Activated naive CD4-positive, alpha-beta T cell treated with anti-CD3 and anti-CD28 coated beads for 36 hours (primary cell): ENCODE measurements around the gene LDLRAD2. TPM values are rescaled to one million over a fixed set of nuclear protein-coding genes. Genes with fewer than 3 reads are reported as not detected.

Experiments used
- CTCF ChIA-PET: fragments of 350-600 bp; sonication (Branson Sonifier 250); formaldehyde crosslinking; loops from one replicate; lab custom pipeline; 2021; ENCODE audit warnings: antibody characterized with exemption; lab: Charles Lee
- DNase-seq: peaks from one replicate; pipeline ENCODE4 v3.0.0-alpha.2; 2020
- H3K27ac Mint-ChIP-seq: one replicate; pipeline ENCODE4 v1.8.0; 2021; ENCODE audit warnings: mild to moderate bottlenecking, mixed read lengths
- H3K27me3 Mint-ChIP-seq: one replicate; pipeline ENCODE4 v1.8.0; 2021; ENCODE audit warnings: low read depth, mixed read lengths
- H3K36me3 Mint-ChIP-seq: one replicate; pipeline ENCODE4 v1.8.0; 2021; ENCODE audit warnings: low read depth, mixed read lengths
- H3K4me1 Mint-ChIP-seq: one replicate; pipeline ENCODE4 v1.8.0; 2021; ENCODE audit warnings: low read depth, mixed read lengths
- H3K4me3 Mint-ChIP-seq: one replicate; pipeline ENCODE4 v1.8.0; 2021; ENCODE audit warnings: mild to moderate bottlenecking, moderate library complexity, mixed read lengths
- H3K9me3 Mint-ChIP-seq: one replicate; pipeline ENCODE4 v1.8.0; 2021; ENCODE audit warnings: mixed read lengths
- intact Hi-C: fragments of 100-400 bp; cut with micrococcal nuclease; formaldehyde crosslinking; loops from one replicate; pipeline ENCODE4 v1.15.1; 2023
- total RNA-seq, 2 experiments: library from RNA; stranded (reverse); gene quantifications; one replicate each; pipeline ENCODE4 v1.2.3, GENCODE V29; 2021

Gene LDLRAD2
- total RNA-seq, 2 experiments from 2014 or later = not detected

DNA sequence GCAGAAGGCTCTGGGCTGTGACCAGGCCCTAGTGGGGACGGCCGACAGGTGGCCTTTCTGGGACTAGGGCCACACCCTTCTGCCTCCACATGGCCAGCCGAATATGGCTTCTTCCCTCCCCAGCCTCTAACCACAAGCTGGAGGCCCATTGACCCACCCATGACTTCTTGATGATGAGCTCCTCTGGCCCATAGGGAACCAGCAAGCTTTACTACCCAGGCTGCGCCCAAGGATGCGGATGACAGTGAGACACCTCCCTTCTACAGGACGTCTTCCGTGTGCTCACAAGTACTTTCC lies 41.0 kb downstream of the LDLRAD2 start:
- no peaks in the 10 kb centered on the region for H3K27me3 Mint-ChIP-seq
- H3K4me3 Mint-ChIP-seq = no peak overlapping the region
- no peak overlapping the region for H3K27ac Mint-ChIP-seq
- CTCF ChIA-PET = no interaction called here
- intact Hi-C loops = no loop called here
- no peaks in the 10 kb centered on the region for H3K36me3 Mint-ChIP-seq
- DNase-seq = no peak
- no peaks in the 10 kb centered on the region for H3K9me3 Mint-ChIP-seq
- no peaks in the 10 kb centered on the region for H3K4me1 Mint-ChIP-seq

GRCh38 chr1:21854090-21854750 lies 42.2 kb downstream of the LDLRAD2 start:
- Mint-ChIP-seq H3K36me3 (no peaks in the 10 kb centered on the region), H3K27me3 (no peaks in the 10 kb centered on the region), H3K4me1 (no peaks in the 10 kb centered on the region), H3K9me3 (no peaks in the 10 kb centered on the region), H3K4me3 (no peak overlapping the region), H3K27ac (no peak overlapping the region)
- intact Hi-C loops = no loop called here
- no peak for DNase-seq
- CTCF ChIA-PET = no interaction called here

GRCh38 chr1:21854751-21855131 lies 42.7 kb downstream of the LDLRAD2 start:
- intact Hi-C loops = no loop called here
- no peaks in the 10 kb centered on the region for H3K4me1 Mint-ChIP-seq
- H3K36me3 Mint-ChIP-seq = no peaks in the 10 kb centered on the region
- no peaks in the 10 kb centered on the region for H3K9me3 Mint-ChIP-seq
- H3K27ac Mint-ChIP-seq = no peak overlapping the region
- no peak for DNase-seq
- no peaks in the 10 kb centered on the region for H3K27me3 Mint-ChIP-seq
- CTCF ChIA-PET = no interaction called here
- no peak overlapping the region for H3K4me3 Mint-ChIP-seq

- Mint-ChIP-seq H3K4me1 (no peaks in the 10 kb centered on the region), H3K4me3 (no peak overlapping the region), H3K27me3 (no peaks in the 10 kb centered on the region), H3K9me3 (no peaks in the 10 kb centered on the region), H3K27ac (no peak overlapping the region), H3K36me3 (no peaks in the 10 kb centered on the region)
- CTCF ChIA-PET = no interaction called here
- intact Hi-C loops = no loop called here
- no peak for DNase-seq
These were observed 43.4 kb downstream of the LDLRAD2 start for GRCh38 chr1:21855257-21856096.

DNA sequence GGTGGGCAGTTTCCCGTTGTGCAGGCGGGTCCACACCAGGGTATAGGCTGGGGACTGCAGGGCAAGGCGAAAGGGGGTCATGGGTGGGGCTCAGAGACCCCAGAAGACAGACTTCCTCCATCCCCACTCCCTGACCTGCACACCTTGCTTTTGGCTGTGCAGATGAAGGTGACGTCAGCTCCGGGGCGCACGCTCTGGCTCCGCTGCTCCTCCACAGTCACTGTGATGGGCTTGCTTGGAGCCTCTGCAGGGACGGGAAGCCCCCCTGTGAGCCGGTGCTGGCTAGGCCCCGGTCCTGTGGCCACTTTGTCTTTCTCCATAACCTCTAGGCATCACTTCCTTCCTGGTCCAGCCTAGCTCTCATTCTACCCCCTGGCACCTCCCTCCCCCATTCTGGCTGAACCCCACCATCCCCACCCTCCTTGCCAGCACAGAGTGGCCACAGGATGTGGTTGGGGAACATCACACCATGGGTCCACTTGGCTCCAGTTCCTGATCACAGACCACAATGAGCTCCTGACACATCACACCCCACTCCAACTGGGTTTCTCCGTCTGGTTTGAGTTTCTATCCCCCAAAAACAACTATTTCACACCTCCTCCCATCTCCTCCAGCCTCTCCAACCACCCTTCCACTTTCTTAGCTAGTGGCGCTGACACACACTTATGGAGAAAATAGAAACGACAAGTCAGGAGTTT lies 45.2 kb downstream of the LDLRAD2 start:
- Mint-ChIP-seq H3K9me3 (no peaks in the 10 kb centered on the region), H3K4me3 (no peak overlapping the region), H3K27ac (no peak overlapping the region), H3K4me1 (no peaks in the 10 kb centered on the region), H3K27me3 (no peaks in the 10 kb centered on the region), H3K36me3 (peaks cover 4% of the 10 kb centered on the region)
- CTCF ChIA-PET = no interaction called here
- intact Hi-C loops = no loop called here
- DNase-seq = no peak

DNA sequence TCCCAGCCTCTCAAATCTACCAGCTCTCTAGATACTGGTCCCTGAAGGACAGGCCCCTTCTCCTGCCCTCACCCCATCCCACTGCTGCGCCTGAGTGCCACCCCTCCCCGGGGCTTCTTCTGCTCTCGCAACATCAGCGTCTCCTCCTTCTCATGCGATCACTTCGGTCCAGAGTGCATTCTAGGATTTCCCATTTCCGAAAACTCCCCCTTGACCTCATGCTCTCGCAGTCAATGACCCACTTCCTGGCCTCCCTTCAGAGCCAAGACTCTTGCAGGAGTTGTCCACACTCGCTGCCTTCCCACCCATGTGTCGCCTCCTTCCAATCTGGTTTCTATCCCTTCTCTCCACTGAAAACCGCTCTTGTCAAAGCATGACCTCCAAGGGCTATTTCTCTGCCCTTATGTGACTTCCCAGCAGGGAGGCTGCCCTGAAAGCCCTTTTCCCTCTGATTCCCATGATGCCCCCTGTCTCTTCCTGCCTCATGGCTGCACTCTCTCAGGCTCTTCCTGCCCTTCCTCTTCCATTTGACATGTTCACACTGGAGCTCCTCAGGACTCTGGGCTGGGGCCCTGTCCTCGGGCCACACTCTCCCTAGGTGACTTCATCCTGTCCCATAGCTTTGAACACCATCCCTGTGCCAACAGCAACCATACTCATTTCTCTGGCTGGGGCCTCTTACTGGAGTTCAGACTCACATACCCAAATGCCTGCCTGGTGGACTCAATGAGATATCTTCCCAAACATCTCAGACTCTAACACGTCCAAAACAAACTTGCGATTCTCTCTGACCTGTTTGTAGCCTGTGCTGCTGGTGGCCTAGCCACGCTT lies 46.0 kb downstream of the LDLRAD2 start:
- no peak for DNase-seq
- no peak overlapping the region for H3K27ac Mint-ChIP-seq
- no peaks in the 10 kb centered on the region for H3K9me3 Mint-ChIP-seq
- H3K36me3 Mint-ChIP-seq = peaks cover 4% of the 10 kb centered on the region
- H3K4me3 Mint-ChIP-seq = no peak overlapping the region
- CTCF ChIA-PET = no interaction called here
- H3K27me3 Mint-ChIP-seq = no peaks in the 10 kb centered on the region
- H3K4me1 Mint-ChIP-seq = no peaks in the 10 kb centered on the region
- intact Hi-C loops = no loop called here

DNA sequence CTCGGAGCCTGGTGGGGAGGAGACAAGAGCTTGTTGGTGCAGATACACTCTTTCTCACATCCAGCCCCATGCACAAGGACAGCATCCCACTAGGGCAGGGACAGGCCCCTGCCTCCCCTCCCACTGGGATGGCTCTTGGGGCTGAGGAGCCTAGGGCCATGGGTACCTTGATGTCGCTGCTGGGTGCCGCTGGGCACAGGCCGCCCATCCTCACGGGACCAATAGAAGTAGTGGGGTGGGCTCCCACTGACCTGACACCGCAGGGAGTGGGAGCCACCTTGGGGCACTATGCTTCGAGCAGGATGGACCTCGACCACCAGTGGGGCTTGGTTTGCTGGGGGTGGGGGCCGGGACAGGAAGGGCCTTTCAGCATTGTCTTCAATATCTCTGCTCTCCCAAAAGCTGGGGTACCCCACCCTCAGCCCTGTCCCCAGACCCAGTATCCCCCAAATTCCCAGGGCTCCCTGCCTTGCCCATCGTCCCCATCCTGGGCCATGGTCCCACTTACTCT lies 47.7 kb downstream of the LDLRAD2 start:
- intact Hi-C loops = no loop called here

GRCh38 chr1:21860971-21861370 lies 48.9 kb downstream of the LDLRAD2 start:
- CTCF ChIA-PET = no interaction called here
- Mint-ChIP-seq H3K4me1 (no peaks in the 10 kb centered on the region), H3K9me3 (no peaks in the 10 kb centered on the region), H3K4me3 (no peak overlapping the region), H3K27me3 (no peaks in the 10 kb centered on the region), H3K27ac (no peak overlapping the region), H3K36me3 (peaks cover 4% of the 10 kb centered on the region)
- no peak for DNase-seq
- intact Hi-C loops = no loop called here

More for the DNA sequence above, 47.7 kb downstream of the LDLRAD2 start:
- no peaks in the 10 kb centered on the region for H3K4me1 Mint-ChIP-seq
- H3K9me3 Mint-ChIP-seq = no peaks in the 10 kb centered on the region
- CTCF ChIA-PET = no interaction called here
- H3K36me3 Mint-ChIP-seq = peaks cover 4% of the 10 kb centered on the region
- no peak overlapping the region for H3K4me3 Mint-ChIP-seq
- H3K27me3 Mint-ChIP-seq = no peaks in the 10 kb centered on the region
- no peak overlapping the region for H3K27ac Mint-ChIP-seq
- no peak for DNase-seq

DNA sequence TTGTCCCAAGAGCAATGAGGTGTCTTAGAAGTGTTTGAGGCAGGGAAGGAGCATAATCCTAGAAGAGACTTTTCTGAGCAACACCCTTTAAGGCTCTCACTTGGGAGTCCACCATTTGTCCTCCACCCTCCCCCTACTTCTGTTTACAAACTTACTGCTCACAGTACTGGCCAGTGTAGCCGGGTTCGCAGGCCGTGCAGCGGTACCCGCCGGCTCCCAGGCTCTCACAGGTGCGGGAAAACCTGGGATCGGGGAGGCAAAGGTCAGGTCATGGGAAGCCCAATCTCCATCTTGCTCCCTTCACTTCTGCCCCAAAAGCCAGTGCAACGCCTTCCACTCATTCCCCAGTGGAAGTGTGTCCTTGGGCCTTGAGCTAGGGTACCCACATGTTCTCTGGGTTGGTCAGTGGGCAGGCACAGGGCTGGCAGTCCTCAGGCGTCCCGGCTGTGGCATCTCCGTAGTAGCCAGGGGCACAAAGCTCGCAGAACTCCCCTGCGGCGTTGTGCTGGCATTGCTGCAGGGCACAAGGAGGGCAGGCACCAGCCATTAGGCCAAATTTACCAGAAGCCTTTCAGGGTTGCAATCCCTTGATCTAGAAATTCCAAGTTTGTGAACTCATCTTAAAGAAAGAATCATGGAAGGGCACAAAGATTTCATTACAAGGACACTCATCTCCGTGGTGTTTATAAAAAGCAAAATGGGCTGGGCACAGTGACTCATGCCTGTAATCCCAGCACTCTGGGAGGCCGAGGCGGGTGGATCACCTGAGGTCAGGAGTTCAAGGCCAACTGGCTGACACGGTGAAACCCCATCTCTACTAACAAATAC lies 49.8 kb downstream of the LDLRAD2 start:
- intact Hi-C loops = no loop called here
- no peak for DNase-seq
- CTCF ChIA-PET = no interaction called here
- no peaks in the 10 kb centered on the region for H3K27me3 Mint-ChIP-seq
- no peak overlapping the region for H3K27ac Mint-ChIP-seq
- no peaks in the 10 kb centered on the region for H3K4me1 Mint-ChIP-seq
- no peaks in the 10 kb centered on the region for H3K9me3 Mint-ChIP-seq
- no peak overlapping the region for H3K4me3 Mint-ChIP-seq
- H3K36me3 Mint-ChIP-seq = peaks cover 4% of the 10 kb centered on the region

DNA sequence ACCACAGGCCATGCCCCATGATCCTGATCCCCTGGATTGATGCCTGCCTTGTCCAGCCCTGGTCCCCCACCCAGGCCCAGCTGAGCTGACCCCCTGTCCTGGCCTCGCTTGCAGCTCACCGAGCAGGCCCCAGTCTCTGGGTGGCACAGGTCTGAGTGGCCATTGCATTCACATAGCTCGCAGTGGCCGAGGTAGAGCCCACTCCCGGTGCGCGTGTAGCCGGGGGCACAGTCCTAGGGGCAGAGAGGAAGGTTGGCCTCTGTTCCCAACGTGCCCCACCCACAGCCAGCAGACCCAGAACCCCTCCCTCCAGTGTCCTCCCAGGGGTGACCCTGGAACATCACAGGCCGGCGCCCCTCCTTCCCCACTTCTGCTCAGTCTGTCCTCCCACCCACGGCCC lies 51.9 kb downstream of the LDLRAD2 start:
- Mint-ChIP-seq H3K36me3 (peaks cover 4% of the 10 kb centered on the region), H3K9me3 (no peaks in the 10 kb centered on the region), H3K4me3 (no peak overlapping the region), H3K4me1 (no peaks in the 10 kb centered on the region), H3K27ac (no peak overlapping the region), H3K27me3 (no peaks in the 10 kb centered on the region)
- DNase-seq = no peak
- CTCF ChIA-PET = no interaction called here
- intact Hi-C loops = no loop called here

GRCh38 chr1:21864730-21865129 lies 52.7 kb downstream of the LDLRAD2 start:
- Mint-ChIP-seq H3K27ac (no peak overlapping the region), H3K36me3 (peaks cover 4% of the 10 kb centered on the region), H3K9me3 (no peaks in the 10 kb centered on the region), H3K27me3 (no peaks in the 10 kb centered on the region), H3K4me1 (no peaks in the 10 kb centered on the region), H3K4me3 (no peak overlapping the region)
- intact Hi-C loops = no loop called here
- CTCF ChIA-PET = no interaction called here
- DNase-seq = no peak
